HG03280 (cell line): Measurements from ENCODE around the gene MBD3L2.
A peak's percentile ranks its signal among the peaks of the same experiment; 100 is the strongest.
"Not testable (repeated sequence)": the region's sequence is repeated elsewhere in the genome, so short reads cannot be mapped to it uniquely, and the experiment has no call there.

Source experiments
- ATAC-seq: cut with Tn5 transposase; IDR thresholded peaks from one replicate; pipeline ENCODE4 v1.9.1; 2021; ENCODE audit warnings: mild to moderate bottlenecking, moderate library complexity; ENCODE audit not compliant: unreplicated experiment

Gene MBD3L2

DNA sequence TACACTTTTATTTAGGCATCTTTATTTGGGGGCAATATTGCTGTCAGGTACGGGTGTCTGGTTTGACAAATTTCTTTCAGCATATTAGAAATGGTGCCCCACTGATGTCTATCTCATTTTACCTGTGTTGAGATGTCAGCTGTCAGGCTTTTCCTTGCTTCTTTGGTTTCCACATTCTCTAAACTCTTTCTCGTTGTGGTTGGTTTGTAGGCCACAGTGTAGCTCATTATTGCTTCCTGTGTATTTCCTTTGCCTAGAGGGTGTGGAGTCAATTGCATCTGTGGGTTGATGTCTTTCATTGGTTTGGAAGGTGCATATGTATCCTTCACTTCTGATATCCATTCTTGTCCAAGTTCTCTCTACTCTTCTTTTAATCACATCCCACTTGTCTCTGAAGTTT is 10.9 kb downstream of the MBD3L2 start:
- ATAC-seq = not testable (repeated sequence)

DNA sequence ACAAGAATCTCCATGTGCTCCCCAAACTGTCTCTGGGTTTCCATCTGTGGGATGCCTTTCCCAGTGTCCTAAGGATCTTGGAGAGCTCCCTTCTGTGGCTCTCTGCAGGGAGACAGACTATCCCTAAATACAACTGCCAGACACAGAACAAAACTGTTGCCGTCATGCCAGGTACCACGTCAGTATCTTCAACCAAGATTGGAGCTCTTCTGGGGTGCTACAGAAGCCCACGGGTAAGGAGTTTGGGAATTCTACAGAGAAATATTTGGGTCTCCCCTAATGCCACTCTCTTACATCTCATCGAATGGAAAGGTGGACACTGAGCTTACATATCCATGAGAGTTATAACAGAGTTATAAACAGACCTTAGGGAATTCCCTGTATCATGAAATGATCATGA is 14.2 kb downstream of the MBD3L2 start:
- ATAC-seq = no peak

DNA sequence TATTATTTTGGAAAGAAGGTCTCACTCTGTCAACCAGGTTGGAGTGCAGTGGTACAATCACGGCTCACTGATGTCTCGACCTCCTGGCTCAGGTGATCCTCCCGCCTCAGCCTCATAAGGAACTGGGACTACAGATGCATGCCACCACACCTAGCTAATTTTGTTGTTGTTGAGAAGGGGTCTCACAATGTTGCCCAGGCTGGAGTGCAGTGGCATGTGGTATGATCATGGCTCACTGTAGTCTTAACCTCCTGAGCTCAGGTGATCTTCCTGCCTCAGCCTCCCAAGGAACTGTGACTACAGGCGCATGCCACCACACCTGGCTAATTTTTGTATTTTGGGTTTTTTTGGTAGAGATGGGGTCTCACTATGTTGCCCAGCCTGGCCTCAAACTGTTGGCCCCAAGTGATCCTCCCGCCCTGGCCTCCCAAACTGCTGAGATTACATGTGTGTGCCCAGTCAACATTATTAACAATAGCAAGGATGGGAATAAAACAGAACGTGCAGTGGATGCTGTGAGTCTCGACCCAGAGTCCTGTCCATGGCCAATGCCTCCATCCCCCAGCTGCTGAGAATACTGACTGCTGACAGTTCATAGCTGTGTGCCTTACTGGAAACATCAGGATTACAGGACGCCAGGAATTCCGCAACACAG is 14.8 kb downstream of the MBD3L2 start:
- no peak for ATAC-seq

DNA sequence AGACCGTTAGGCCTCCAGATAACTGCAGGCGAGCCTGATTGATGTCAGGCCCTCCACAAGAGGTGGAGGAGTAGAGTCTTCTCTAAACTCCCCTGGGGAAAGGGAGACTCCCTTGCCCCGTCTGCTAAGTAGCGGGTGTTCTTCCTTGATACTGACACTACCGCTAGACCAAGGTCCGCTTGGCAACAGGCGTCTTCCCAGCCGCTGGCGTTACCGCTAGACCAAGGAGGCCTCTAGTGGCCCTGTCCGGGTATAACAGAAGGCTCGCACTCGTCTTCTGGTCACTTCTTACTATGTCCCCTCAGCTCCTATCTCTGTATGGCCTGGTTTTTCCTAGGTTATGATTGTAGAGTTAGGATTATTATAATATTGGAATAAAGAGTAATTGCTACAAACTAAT is 18.0 kb downstream of the MBD3L2 start:
- ATAC-seq = not testable (repeated sequence)

DNA sequence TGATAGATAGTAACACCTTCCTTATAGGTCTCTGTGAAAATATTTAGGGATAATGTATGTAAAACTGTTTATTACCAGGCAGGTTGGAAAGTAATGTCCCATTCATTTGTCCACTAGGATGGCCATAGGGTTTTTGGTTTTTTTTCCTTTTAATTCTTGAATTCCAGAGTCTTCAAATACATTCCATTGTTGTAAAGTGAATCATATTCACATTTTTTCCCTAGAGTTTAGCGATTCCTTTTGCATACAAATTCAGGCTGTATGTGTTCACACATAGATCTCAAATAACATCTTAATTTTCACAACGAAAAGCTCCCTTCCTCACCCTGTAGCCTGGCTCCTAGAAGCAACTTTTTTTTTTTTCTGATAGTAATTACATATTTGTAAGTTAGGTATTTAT is 18.6 kb downstream of the MBD3L2 start:
- ATAC-seq = no peak

DNA sequence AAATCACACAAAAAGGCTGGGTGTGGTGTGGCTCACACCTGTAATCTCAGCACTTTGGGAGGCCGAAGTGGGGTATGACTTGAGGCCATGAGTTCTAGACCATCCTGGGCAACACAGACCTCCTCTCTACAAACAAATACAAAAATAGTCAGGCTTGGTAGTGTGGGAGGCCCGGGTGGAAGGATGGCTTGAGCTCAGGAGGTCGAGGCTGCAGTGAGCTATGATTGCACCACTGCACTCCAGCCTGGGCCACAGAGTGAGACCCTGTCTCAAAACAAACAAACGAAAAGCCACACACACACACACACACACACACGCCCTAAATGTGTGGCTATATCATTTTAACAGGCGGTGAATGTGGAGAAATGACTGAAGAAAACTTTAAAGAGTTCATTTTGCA is 19.5 kb downstream of the MBD3L2 start:
- no peak for ATAC-seq

DNA sequence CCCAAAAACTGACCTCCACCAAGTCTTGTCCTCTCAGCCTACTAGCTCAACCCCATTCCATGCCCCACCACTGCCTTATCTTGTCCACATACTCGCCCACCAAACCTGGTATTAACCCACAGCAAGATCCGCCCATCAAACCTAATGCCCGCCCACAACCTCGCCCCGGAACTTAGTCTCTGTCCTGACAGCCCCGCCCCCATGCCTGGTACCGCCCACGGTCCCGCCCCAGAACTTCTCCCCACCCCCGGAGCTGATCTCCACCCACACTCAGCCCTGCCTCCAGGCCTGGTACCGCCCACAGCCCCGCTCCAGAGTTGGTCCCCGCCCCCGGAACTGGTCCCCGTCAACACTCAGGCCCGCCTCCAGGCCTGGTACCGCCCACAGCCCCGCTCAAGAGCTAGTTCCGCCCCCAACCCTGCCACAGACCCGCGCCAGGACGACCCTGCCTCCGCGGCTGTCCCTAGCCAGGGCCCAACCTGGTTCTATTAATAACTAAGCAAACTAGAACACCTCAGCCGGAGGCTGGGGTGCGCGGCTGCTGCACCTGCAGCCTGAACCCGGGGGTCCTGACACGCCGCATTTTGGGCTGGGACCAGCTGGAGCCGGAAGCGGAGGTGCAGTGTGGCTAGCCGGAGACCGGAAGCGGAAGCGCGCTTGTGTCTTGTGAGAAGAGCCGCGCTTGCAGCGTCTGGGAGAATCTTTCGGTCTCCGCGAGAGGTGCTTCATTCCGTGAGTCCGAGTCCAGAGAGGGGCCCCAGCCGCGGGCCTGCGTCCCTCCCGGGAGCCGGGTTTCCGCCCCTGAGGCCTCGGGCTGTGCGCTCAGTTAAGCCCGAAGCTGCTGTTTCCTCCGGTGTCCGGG is 20.2 kb downstream of the MBD3L2 start, which contains the start of gene ZNF557:
TSS of gene ZNF557 (plus strand) at position 662 of the 862 bp plus-strand sequence. CDS start 5,372 bp downstream, outside the sequence.
- ATAC-seq = peak; percentile 93

DNA sequence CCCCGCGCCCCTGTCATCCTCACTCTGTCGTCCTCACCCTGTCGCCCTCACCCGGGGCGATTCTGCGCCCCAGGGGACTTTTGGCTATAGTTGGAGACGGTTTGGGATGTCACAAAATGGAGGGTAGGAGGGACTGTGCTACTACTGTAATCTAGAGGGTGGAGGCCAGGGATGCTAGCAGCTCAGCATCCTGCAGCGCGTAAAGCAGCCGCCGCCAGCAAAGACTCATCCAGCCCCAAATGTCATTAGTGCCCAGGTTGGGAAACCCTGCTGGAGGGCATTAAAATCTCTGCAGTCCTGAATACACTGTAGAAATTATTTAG is 20.7 kb downstream of the MBD3L2 start:
- ATAC-seq = no peak

DNA sequence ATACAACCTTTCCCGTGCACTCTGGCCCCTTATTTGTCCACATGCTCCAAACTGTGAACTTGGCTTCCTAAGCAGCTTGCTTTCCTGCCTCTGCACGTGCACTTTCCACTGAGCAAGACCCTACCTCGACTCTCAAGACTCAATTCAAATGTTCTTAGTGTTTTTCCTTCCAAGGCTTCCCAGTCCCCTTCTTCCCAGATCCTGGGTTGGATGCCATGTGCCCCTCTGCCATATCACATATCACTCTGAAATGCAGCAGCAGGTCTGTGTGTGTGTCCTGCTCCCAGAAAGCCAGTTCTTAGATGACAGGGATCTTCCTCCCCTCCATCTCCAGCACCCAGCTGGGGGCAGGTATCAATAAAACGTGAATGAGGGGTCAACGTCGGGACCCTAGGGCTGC is 23.4 kb downstream of the MBD3L2 start:
- no peak for ATAC-seq

DNA sequence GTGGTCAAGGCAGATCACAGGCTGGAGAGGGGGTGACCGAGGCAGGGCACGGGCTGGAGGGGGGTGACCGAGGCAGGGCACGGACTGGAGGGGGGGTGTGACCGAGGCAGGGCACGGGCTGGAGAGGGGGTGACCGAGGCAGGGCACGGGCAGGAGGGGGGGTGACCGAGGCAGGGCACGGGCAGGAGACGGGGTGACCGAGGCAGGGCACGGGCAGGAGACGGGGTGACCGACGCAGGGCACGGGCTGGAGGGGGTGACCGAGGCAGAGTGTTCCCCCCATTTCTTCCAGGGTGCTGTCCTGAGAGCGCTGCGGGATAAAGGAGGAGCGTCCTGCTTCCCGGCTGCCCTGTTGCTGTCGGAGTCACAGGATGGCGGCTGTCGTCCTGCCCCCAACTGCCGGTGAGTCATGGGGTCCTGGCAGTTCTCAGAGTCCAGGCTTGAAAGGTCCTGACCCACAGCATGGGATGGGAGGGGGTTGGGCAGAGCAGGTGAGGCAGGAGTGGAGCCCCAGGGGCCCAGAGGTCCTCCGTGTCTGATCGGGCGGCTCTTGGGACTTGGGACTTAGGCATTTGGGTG is 25.7 kb downstream of the MBD3L2 start:
- ATAC-seq = no peak

DNA sequence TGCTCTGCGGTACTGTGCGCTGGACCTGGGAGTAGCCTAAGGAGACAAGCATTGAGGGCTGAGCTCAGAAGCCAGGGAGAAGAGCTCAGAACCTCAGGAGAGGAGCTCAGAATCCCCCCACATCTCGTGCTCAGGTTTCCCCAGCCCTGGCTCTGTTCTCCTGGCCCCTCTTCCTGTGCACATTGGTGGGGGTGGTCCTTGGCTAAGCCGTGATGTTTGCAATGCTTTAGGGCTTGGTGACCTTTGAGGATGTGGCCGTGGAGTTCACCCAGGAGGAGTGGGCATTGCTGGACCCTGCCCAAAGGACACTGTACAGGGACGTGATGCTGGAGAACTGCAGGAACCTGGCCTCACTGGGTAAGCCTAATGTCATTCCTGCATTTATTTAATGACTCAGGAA is 27.0 kb downstream of the MBD3L2 start:
- ATAC-seq = no peak

DNA sequence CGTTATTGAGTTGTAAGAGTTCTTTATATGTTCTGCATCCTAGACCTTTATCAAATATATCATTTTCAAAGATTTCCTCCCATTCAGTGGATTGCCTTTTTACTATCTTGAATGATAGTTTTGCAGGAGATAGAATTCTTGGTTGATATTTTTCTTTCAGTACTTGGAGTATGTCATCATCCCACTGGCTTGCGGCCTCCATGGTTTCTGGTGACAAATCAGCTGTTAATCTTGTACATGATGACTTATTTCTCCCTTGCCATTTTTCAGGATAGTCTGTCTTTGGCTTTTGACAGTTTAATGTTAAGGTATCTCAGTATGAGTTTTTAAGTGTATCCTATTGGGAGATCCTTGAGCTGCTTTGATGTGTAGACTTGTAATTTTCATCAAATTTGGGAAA is 28.9 kb downstream of the MBD3L2 start:
- no peak for ATAC-seq

DNA sequence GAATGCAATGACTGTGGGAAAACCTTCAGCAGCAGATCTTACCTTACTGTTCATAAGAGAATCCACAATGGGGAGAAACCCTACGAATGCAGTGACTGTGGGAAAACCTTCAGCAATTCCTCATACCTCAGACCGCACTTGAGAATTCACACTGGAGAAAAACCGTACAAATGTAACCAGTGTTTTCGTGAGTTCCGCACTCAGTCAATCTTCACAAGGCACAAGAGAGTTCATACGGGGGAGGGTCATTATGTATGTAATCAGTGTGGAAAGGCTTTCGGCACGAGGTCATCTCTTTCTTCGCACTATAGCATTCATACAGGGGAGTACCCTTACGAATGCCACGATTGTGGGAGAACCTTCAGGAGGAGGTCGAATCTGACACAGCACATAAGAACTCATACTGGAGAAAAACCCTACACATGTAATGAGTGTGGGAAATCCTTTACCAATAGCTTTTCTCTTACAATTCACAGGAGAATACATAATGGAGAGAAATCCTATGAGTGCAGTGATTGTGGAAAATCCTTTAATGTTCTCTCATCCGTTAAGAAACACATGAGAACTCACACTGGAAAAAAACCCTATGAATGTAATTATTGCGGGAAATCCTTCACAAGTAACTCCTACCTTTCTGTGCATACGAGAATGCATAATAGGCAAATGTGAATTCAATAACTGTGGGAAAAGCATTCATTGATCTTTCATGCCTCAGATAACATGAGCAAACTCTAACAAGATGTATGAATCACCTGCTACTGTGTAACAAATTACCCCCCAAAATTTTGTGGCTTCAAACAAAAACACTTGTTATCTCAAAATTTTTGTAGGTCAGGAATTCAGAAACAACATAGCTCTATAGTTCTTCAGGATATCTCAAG is 34.2 kb downstream of the MBD3L2 start:
- no peak for ATAC-seq

DNA sequence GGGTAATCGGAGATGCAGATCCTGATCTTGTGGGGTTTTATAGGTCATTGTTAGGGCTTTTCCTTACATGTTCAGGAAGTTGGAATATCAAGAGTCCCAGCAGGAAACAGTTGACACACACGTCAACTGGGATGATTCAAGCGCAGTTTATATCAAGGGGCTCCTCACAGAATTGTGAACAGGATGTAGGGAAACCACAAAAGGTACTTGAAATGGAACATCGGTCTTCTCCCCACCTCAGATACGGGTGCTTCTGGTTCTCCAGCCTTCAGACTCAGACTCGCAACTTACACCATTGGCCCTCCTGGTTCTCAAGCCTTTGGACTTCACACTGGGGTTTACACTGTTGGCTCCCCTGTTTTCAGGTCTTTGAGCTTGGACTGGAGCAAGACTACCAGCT is 39.9 kb downstream of the MBD3L2 start:
- ATAC-seq = no peak

DNA sequence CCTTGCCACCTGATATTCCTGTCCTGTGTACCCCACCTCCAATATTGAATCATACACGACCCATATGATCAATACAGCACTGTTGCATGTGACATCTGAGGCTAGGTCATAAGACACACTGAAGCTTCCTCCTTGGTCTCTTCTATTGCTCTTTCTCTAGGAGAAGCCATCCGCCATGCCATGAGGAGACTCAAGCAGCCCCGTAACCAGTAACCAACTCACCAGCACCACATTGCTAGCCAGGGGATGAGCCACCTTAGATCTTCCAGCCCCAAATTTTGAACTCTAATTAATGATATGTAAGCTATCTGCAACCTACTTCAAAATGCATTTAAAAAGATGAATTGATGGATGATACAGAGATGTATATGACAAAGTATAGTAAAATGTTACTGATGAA is 49.0 kb downstream of the MBD3L2 start:
- no peak for ATAC-seq

DNA sequence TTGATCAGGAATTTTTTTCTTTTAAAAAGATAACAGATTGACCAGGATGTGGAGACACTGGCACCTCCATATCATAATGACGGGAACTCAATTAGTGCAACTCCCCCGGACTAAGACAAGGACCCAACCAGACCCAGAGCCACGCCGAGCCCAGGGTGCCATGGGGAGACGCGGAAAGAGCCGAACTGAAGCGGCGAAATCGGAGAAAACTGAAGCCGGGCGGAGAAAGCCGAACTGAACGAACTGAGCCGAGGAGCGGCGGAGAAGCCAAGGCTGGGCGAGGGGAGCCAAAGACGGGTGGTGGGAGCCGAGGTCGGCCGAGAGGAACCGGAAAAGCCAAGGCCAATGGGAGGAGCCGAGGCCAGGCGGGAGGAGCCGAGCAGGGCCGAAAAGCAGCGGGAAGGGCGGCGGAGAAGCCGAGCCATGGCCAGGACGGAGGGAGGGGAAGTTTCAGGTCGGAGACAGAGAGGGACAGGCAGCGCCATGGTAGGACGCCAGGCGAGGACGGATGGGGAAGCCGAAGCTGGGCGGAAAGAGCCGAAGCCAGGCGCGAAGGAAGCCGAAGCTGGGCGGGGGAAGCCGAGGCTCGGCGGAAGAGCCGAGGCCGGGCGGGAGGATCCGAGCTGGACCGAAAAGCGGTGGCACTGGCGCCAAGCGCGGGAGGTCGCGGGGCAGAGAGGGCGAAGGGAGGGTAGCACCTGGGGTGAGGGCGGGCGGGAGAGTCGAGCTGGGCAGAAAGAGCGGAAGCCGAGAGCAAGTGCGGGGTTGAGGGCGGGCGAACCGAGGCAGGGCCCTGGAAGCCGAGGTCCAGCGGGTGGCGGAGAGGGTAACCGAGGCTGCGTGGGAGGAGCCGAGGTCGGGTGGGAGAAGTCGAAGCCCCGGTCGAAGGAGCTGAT is 49.8 kb downstream of the MBD3L2 start:
- ATAC-seq = peak; percentile 87

DNA sequence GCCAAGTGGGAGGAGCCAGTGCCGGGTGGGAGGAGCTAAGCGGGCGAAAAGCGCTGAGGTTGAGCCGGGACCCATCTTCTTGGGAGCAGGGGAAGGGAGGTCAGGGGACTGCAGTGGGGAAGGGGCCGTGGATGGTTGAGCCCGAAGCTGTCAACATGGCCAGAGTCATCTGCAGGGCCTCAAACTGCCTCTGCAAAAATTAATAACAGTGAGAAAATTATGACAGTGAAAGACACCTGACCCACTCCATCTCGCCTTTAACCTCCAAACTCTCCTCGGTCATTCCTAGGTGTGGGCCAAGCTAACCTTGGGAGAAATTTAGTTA is 50.4 kb downstream of the MBD3L2 start:
- no peak for ATAC-seq
